Ishikawa (cell line): ENCODE measurements around the gene CWC25.

ENCODE experiments used
- CEBPB ChIP-seq: IDR thresholded peaks from 2 replicates; pipeline ENCODE4 v1.6.1; 2012
- EGR1 ChIP-seq: IDR thresholded peaks from 2 replicates; pipeline ENCODE4 v1.6.1; 2012
- EP300 ChIP-seq: IDR thresholded peaks from 2 replicates; pipeline ENCODE4 v1.6.1; 2012; ENCODE audit warnings: borderline replicate concordance
- NFIC ChIP-seq: IDR thresholded peaks from 2 replicates; pipeline ENCODE4 v1.6.1; 2012
- RAD21 ChIP-seq: IDR thresholded peaks from 2 replicates; pipeline ENCODE4 v1.6.1; 2012; ENCODE audit warnings: low read depth
- REST ChIP-seq: IDR thresholded peaks from 2 replicates; pipeline ENCODE4 v1.6.1; 2012; ENCODE audit warnings: low read depth, mild to moderate bottlenecking
- TAF1 ChIP-seq: IDR thresholded peaks from 2 replicates; pipeline ENCODE4 v1.6.1; 2012; ENCODE audit warnings: low read depth, mild to moderate bottlenecking
- ZBTB7A ChIP-seq: IDR thresholded peaks from 2 replicates; pipeline ENCODE4 v1.6.1; 2012; ENCODE audit warnings: low read depth

GRCh38 chr17:38779965-38780752, 45.0 kb downstream of the CWC25 start:
- TF ChIP-seq EP300 = no peak
- no peak for TF ChIP-seq ZBTB7A
- no peak for TF ChIP-seq CEBPB
- no peak for TF ChIP-seq RAD21
- no peak for TF ChIP-seq NFIC
- TF ChIP-seq REST = no peak
- no peak for TF ChIP-seq TAF1
- TF ChIP-seq EGR1 = no peak
